ENCODE measurements around the gene ARFRP1.

DNA sequence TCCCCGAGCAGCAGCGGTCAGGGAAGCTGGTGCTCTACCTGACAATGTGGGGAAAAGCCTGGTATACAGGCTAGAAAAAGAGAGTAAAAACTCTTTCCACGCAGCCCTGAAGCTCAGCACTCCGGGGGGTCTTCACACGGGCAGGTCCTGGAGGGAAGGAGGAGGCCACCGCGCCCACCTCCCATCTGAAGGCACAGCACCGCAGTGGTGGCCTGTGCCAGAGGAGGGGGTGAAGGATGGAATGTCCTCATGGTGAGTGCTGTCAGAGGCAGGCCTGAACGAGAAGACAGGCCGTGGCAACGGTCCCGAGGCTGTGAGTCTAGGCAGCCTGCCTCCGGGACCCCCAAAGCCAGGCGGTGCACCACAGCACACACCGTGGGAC lies 37.6 kb upstream of the ARFRP1 start:
- TF ChIP-seq, protein P1, sequence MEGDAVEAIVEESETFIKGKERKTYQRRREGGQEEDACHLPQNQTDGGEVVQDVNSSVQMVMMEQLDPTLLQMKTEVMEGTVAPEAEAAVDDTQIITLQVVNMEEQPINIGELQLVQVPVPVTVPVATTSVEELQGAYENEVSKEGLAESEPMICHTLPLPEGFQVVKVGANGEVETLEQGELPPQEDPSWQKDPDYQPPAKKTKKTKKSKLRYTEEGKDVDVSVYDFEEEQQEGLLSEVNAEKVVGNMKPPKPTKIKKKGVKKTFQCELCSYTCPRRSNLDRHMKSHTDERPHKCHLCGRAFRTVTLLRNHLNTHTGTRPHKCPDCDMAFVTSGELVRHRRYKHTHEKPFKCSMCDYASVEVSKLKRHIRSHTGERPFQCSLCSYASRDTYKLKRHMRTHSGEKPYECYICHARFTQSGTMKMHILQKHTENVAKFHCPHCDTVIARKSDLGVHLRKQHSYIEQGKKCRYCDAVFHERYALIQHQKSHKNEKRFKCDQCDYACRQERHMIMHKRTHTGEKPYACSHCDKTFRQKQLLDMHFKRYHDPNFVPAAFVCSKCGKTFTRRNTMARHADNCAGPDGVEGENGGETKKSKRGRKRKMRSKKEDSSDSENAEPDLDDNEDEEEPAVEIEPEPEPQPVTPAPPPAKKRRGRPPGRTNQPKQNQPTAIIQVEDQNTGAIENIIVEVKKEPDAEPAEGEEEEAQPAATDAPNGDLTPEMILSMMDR (IDR thresholded peaks at IDR 0.05) = no peak
- no peak for TF ChIP-seq POLR2AphosphoS5 (IDR thresholded peaks at IDR 0.05)

Data from stomach (tissue), 4 donors.